H9 (cell line): ENCODE data around the gene CD47. TPM values are rescaled to one million over a fixed set of nuclear protein-coding genes. Genes with fewer than 3 reads are reported as not detected.

Experiments
- DNase-seq: peaks from one replicate; pipeline ENCODE4 v3.0.0-alpha.2; 2017
- H2AFZ ChIP-seq: one replicate; pipeline ENCODE4 v1.6.1; 2013; ENCODE audit warnings: mild to moderate bottlenecking, low read length, control low read depth, moderate library complexity
- H2AK5ac ChIP-seq: 2 replicates; pipeline ENCODE4 v1.6.1; 2013; ENCODE audit warnings: low read length, control low read depth, mixed read lengths; ENCODE audit not compliant: insufficient read length
- H2BK120ac ChIP-seq: one replicate; pipeline ENCODE4 v1.6.1; 2013; ENCODE audit warnings: low read depth, mild to moderate bottlenecking, low read length, control low read depth, inconsistent platforms; ENCODE audit not compliant: poor library complexity, severe bottlenecking
- H2BK12ac ChIP-seq: 2 replicates; pipeline ENCODE4 v1.6.1; 2013; ENCODE audit warnings: low read length, control low read depth, mixed read lengths, low read depth; ENCODE audit not compliant: insufficient read length
- H2BK15ac ChIP-seq: 2 replicates; pipeline ENCODE4 v1.6.1; 2013; ENCODE audit warnings: low read depth, low read length, control low read depth
- H2BK20ac ChIP-seq: one replicate; pipeline ENCODE4 v1.6.1; 2013; ENCODE audit warnings: low read depth, mild to moderate bottlenecking, low read length, control low read depth, inconsistent platforms; ENCODE audit not compliant: poor library complexity, severe bottlenecking
- H2BK5ac ChIP-seq: 2 replicates; pipeline ENCODE4 v1.6.1; 2013; ENCODE audit warnings: low read length, control low read depth, mixed read lengths; ENCODE audit not compliant: insufficient read length
- H3K14ac ChIP-seq: 2 replicates; pipeline ENCODE4 v1.6.1; 2013; ENCODE audit warnings: low read length, control low read depth; ENCODE audit not compliant: insufficient read depth
- H3K18ac ChIP-seq: 2 replicates; pipeline ENCODE4 v1.6.1; 2013; ENCODE audit warnings: low read depth, mild to moderate bottlenecking, mixed read lengths, low read length, control low read depth; ENCODE audit not compliant: insufficient read length
- H3K23ac ChIP-seq: 2 replicates; pipeline ENCODE4 v1.6.1; 2013; ENCODE audit warnings: low read length, control low read depth, mixed read lengths, low read depth; ENCODE audit not compliant: insufficient read length
- H3K23me2 ChIP-seq: 2 replicates; pipeline ENCODE4 v1.6.1; 2013; ENCODE audit warnings: low read depth, mild to moderate bottlenecking, mixed read lengths, low read length, control low read depth; ENCODE audit not compliant: insufficient read length, poor library complexity, severe bottlenecking
- H3K27ac ChIP-seq: 2 replicates; pipeline ENCODE4 v1.5.1; 2013; ENCODE audit warnings: low read length, control low read depth, mixed read lengths, low read depth; ENCODE audit not compliant: insufficient read length
- H3K27me3 ChIP-seq: 2 replicates; pipeline ENCODE4 v1.6.1; 2013; ENCODE audit warnings: low read length, control low read depth, inconsistent platforms; ENCODE audit not compliant: insufficient read depth
- H3K4ac ChIP-seq: 2 replicates; pipeline ENCODE4 v1.6.1; 2013; ENCODE audit warnings: low read depth, mild to moderate bottlenecking, control low read depth, inconsistent platforms, low read length, moderate library complexity
- H3K4me1 ChIP-seq: 2 replicates; pipeline ENCODE4 v1.6.1; 2013; ENCODE audit warnings: low read length, control low read depth, inconsistent platforms; ENCODE audit not compliant: insufficient read depth
- H3K4me2 ChIP-seq: 2 replicates; pipeline ENCODE4 v1.6.1; 2013; ENCODE audit warnings: low read length, control low read depth, mixed read lengths; ENCODE audit not compliant: insufficient read length, insufficient read depth
- H3K56ac ChIP-seq: 2 replicates; pipeline ENCODE4 v1.6.1; 2013; ENCODE audit warnings: low read depth, mild to moderate bottlenecking, mixed read lengths, low read length, control low read depth; ENCODE audit not compliant: insufficient read length
- H3K79me1 ChIP-seq: 2 replicates; pipeline ENCODE4 v1.6.1; 2013; ENCODE audit warnings: low read depth, mild to moderate bottlenecking, moderate library complexity, low read length, control low read depth, inconsistent platforms; ENCODE audit not compliant: insufficient read depth, poor library complexity, severe bottlenecking
- H3K79me2 ChIP-seq: 2 replicates; pipeline ENCODE4 v1.6.1; 2013; ENCODE audit warnings: low read length, control low read depth, inconsistent platforms; ENCODE audit not compliant: insufficient read depth
- H3K9ac ChIP-seq: 2 replicates; pipeline ENCODE4 v1.6.1; 2013; ENCODE audit warnings: low read length, control low read depth, mixed read lengths; ENCODE audit not compliant: insufficient read length; ENCODE audit errors: extremely low read depth
- H3K9me3 ChIP-seq: one replicate; pipeline ENCODE4 v1.6.1; 2013; ENCODE audit warnings: low read depth, low read length, inconsistent platforms; ENCODE audit not compliant: control insufficient read depth
- H3T11ph ChIP-seq: one replicate; pipeline ENCODE4 v1.6.1; 2013; ENCODE audit warnings: mild to moderate bottlenecking, low read length, control low read depth, inconsistent platforms
- H4K20me1 ChIP-seq: one replicate; pipeline ENCODE4 v1.6.1; 2013; ENCODE audit not compliant: control insufficient read depth, insufficient read length, insufficient read depth
- H4K5ac ChIP-seq: 2 replicates; pipeline ENCODE4 v1.6.1; 2013; ENCODE audit warnings: low read depth, mild to moderate bottlenecking, mixed read lengths, low read length, control low read depth; ENCODE audit not compliant: insufficient read length
- H4K8ac ChIP-seq: replicated peaks from 2 replicates; pipeline ENCODE4 v1.6.1; 2013; ENCODE audit warnings: low read length, control low read depth, mixed read lengths, low read depth; ENCODE audit not compliant: insufficient read length
- H4K91ac ChIP-seq: 2 replicates; pipeline ENCODE4 v1.6.1; 2013; ENCODE audit warnings: low read depth, mild to moderate bottlenecking, moderate library complexity, mixed read lengths, low read length, control low read depth; ENCODE audit not compliant: insufficient read length
- H3K27ac Mint-ChIP-seq, 3 experiments: 2 replicates in 2 of 3; 3 replicates in 1 of 3; pipeline ENCODE4 v1.8.0; 2020 to 2021; ENCODE audit warnings: mixed read lengths in 3 of 3, mild to moderate bottlenecking in 1 of 3, moderate library complexity in 1 of 3
- H3K27me3 Mint-ChIP-seq: 2 replicates; pipeline ENCODE4 v1.8.0; 2021; ENCODE audit warnings: low read depth, mild to moderate bottlenecking, moderate library complexity, mixed read lengths
- H3K36me3 Mint-ChIP-seq, 3 experiments: 2 replicates in 2 of 3; 3 replicates in 1 of 3; pipeline ENCODE4 v1.8.0; 2020 to 2021; ENCODE audit warnings: low read depth in 3 of 3, mixed read lengths in 3 of 3; ENCODE audit not compliant: insufficient read depth in 1 of 3
- H3K4me1 Mint-ChIP-seq, 2 experiments: 2 replicates each; pipeline ENCODE4 v1.8.0; 2020; ENCODE audit warnings: mixed read lengths in 2 of 2
- H3K4me3 Mint-ChIP-seq, 2 experiments: 2 replicates in 1 of 2; 3 replicates in 1 of 2; pipeline ENCODE4 v1.8.0; 2020 to 2021; ENCODE audit warnings: mild to moderate bottlenecking in 2 of 2, mixed read lengths in 2 of 2, moderate library complexity in 1 of 2
- H3K9me3 Mint-ChIP-seq, 2 experiments: 2 replicates in 1 of 2; 3 replicates in 1 of 2; pipeline ENCODE4 v1.8.0; 2020; ENCODE audit warnings: mild to moderate bottlenecking in 2 of 2, mixed read lengths in 2 of 2, moderate library complexity in 1 of 2
- WGBS: extraction: QIAGEN DNeasy Blood & Tissue Kit; methylation state at CpG from one replicate; pipeline ENCODE4 v1.1.7; 2013; ENCODE audit warnings: missing lambda C conversion rate, low lambda C conversion rate, mixed read lengths; ENCODE audit not compliant: insufficient read length; ENCODE audit errors: extremely low coverage; 5-methylcytosine and 5-hydroxymethylcytosine counted together
- total RNA-seq: library from RNA; stranded (reverse); gene quantifications from 2 replicates; pipeline ENCODE4 v1.2.1, GENCODE V29; 2021
- TF ChIP-seq, protein P1 (sequence below): fragments of 200-600 bp; sonication (generic); conservative IDR thresholded peaks from 3 replicates; pipeline ENCODE4 v1.8.0; 2021; ENCODE audit warnings: antibody characterized with exemption, mild to moderate bottlenecking

The CD47 gene
- total RNA-seq, 1 experiment from 2014 or later: 15.4 TPM

DNA sequence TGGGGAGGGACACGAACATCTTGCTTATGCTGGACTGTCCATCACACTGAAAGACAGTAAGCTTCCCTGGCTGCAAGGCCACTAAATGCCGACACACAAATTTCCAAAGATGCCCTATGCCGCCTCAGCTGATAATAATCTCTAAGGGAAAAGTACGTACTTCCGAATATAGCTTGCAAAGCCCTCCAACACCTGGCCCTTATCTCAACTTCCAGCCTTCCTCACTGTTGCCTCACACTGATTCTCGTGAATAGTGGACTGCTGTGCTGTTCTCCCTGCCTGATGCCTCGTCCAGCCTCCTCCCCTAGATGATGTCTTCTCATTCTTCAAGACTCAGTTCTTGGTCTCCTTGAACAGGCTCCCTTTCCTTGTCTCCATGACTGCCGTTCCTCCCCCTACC lies 72.3 kb downstream of the CD47 start:
- Histone ChIP-seq H3K4ac (no peak overlapping the region), H4K91ac (no peak overlapping the region), H4K20me1 (no peaks in the 10 kb centered on the region), H3K56ac (no peak overlapping the region), H3K4me1 (peaks cover 5% of the 10 kb centered on the region; the same call in 1 of the 2 replicates), H3K27me3 (no peaks in the 10 kb centered on the region), H2BK20ac (no peak overlapping the region), H3K14ac (no peak overlapping the region), H4K8ac (no peak overlapping the region), H2BK12ac (no peak overlapping the region), H3K4me2 (no peak overlapping the region), H3K23me2 (no peaks in the 10 kb centered on the region), H3K9ac (no peak overlapping the region), H4K5ac (no peak overlapping the region), H3K79me1 (no peaks in the 10 kb centered on the region), H3K18ac (no peak overlapping the region), H3K23ac (no peak overlapping the region), H2BK5ac (no peak overlapping the region), H2AFZ (no peak overlapping the region), H3K79me2 (no peaks in the 10 kb centered on the region), H2BK120ac (no peak overlapping the region), H2BK15ac (no peak overlapping the region), H3T11ph (no peak overlapping the region), H3K9me3 (no peaks in the 10 kb centered on the region), H3K27ac (no peak overlapping the region), H2AK5ac (no peak overlapping the region)
- DNase-seq: no peak
- Mint-ChIP-seq H3K27ac (no peak overlapping the region), H3K4me1 (peaks cover 40 to 64% of the 10 kb centered on the region in 2 experiments), H3K4me3 (no peak overlapping the region), H3K9me3 (no peaks in the 10 kb centered on the region), H3K27me3 (no peaks in the 10 kb centered on the region), H3K36me3 (peaks cover 0 to 9% (median 0%) of the 10 kb centered on the region in 3 experiments; a peak in 1 of 7 replicates)
- no CpG with 5 or more reads among the region's 8 CpGs for WGBS
- TF ChIP-seq, protein P1, sequence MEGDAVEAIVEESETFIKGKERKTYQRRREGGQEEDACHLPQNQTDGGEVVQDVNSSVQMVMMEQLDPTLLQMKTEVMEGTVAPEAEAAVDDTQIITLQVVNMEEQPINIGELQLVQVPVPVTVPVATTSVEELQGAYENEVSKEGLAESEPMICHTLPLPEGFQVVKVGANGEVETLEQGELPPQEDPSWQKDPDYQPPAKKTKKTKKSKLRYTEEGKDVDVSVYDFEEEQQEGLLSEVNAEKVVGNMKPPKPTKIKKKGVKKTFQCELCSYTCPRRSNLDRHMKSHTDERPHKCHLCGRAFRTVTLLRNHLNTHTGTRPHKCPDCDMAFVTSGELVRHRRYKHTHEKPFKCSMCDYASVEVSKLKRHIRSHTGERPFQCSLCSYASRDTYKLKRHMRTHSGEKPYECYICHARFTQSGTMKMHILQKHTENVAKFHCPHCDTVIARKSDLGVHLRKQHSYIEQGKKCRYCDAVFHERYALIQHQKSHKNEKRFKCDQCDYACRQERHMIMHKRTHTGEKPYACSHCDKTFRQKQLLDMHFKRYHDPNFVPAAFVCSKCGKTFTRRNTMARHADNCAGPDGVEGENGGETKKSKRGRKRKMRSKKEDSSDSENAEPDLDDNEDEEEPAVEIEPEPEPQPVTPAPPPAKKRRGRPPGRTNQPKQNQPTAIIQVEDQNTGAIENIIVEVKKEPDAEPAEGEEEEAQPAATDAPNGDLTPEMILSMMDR: no peak
